Measurements from ENCODE around the gene CACNB4. TPM values are rescaled to one million over a fixed set of nuclear protein-coding genes. Genes with fewer than 3 reads are reported as not detected.

Gene CACNB4
- total and polyA plus RNA-seq, 10 of the 15 experiments (the other 5 are each of a cell fraction or from before 2014, with no cell fraction given): 2.0 to 21.6 (median 9.3) TPM

DNA sequence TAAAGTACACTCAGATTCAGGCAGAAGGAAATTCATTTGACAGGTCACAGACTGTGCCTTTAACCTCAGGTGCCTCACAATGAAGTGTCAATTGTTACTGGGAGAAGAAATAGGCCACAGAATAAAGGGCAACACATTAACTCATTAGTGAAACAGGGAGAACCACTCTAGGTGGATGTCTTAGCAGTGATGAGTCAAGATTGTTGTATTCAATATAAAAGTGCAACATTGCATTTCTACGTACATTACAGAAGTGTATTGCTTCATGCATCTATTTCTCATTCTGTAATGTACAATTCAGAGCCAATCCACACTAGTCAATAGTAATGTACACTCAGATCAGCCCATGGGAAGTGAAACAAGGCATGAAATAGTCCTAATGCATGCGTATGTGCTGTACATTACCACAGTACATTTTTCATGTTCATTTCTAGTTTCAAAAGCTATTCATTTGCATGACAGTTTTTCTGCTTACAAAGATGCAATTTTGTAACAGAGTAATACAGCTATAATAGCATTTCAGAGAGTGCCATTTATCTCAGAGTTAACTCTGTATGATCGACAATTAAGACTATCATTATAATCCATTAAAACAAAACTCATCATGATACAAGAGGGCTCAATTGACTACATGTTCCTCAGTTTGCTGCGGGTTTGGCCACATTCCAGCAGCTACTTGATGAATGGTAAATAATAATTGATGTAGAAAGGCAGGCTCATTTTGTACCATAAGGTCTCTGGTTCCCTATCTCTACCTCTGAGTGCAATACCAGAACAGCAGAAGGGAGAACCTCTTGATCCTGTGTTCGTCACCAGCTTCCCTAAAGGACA lies 258.4 kb downstream of the CACNB4 start (continued):
- TF ChIP-seq RAD21 (IDR thresholded peaks at IDR 0.05; ENCODE audit: insufficient read depth, low read depth, low read length) (no peak), EP300 (IDR thresholded peaks at IDR 0.05; ENCODE audit: borderline replicate concordance in 1 of 2, control insufficient read depth in 1 of 2, low read depth in 2 of 2, low read length in 2 of 2) (peak in 1 of 2 experiments; percentile 91; a peak in 3 of 4 replicates), HDAC6 (IDR thresholded peaks at IDR 0.05; ENCODE audit: unreplicated experiment) (no peak), ZNF592 (IDR thresholded peaks at IDR 0.05) (no peak), MYB (IDR thresholded peaks at IDR 0.05; ENCODE audit: borderline replicate concordance, low read depth, low read length) (no peak), CTCF (IDR thresholded peaks at IDR 0.05 in 2 of 3, conservative IDR thresholded peaks at IDR 0.05 in 1 of 3; ENCODE audit: control insufficient read depth in 2 of 3, extremely low read depth in 1 of 3, insufficient read depth in 1 of 3, low read depth in 3 of 3, low read length in 3 of 3) (no peak), ATF3 (IDR thresholded peaks at IDR 0.05; ENCODE audit: borderline replicate concordance, extremely low read depth, low read depth, low read length) (no peak), SMAD1 (IDR thresholded peaks at IDR 0.05; ENCODE audit: low read depth, partially characterized antibody) (no peak), ZNF217 (IDR thresholded peaks at IDR 0.05) (peak; percentile 76; the same call in 1 of the 2 replicates), MYC (IDR thresholded peaks at IDR 0.05; ENCODE audit: insufficient read depth, insufficient read length, insufficient replicate concordance, low read length, severe bottlenecking) (no peak), SPI1 (IDR thresholded peaks at IDR 0.05; ENCODE audit: borderline replicate concordance, insufficient read depth, low read depth, low read length) (peak; percentile 89), NFYB (IDR thresholded peaks at IDR 0.05; ENCODE audit: insufficient read depth, low read depth, low read length) (no peak), YBX1 (IDR thresholded peaks at IDR 0.05) (no peak), RAD51 (IDR thresholded peaks at IDR 0.05) (no peak), MTA3 (IDR thresholded peaks at IDR 0.05; ENCODE audit: borderline replicate concordance, low read length) (peak; percentile 71; the same call in 1 of the 2 replicates), EGR1 (IDR thresholded peaks at IDR 0.05; ENCODE audit: borderline replicate concordance in 1 of 2, low read depth in 2 of 2, low read length in 2 of 2) (no peak), ZNF207 (IDR thresholded peaks at IDR 0.05; ENCODE audit: borderline replicate concordance) (no peak), ZBED1 (IDR thresholded peaks at IDR 0.05; ENCODE audit: borderline replicate concordance) (peak; percentile 43; the same call in 1 of the 2 replicates)
- TF ChIP-seq, protein P1, sequence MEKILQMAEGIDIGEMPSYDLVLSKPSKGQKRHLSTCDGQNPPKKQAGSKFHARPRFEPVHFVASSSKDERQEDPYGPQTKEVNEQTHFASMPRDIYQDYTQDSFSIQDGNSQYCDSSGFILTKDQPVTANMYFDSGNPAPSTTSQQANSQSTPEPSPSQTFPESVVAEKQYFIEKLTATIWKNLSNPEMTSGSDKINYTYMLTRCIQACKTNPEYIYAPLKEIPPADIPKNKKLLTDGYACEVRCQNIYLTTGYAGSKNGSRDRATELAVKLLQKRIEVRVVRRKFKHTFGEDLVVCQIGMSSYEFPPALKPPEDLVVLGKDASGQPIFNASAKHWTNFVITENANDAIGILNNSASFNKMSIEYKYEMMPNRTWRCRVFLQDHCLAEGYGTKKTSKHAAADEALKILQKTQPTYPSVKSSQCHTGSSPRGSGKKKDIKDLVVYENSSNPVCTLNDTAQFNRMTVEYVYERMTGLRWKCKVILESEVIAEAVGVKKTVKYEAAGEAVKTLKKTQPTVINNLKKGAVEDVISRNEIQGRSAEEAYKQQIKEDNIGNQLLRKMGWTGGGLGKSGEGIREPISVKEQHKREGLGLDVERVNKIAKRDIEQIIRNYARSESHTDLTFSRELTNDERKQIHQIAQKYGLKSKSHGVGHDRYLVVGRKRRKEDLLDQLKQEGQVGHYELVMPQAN (conservative IDR thresholded peaks at IDR 0.05): no peak
